ENCODE measurements around the gene ANKRD13A.
A peak's percentile ranks its signal among the peaks of the same experiment; 100 is the strongest.
"Not testable (repeated sequence)": the region's sequence is repeated elsewhere in the genome, so short reads cannot be mapped to it uniquely, and the experiment has no call there.

ANKRD13A gene

GRCh38 chr12:110049034-110049433 is 49.8 kb downstream of the ANKRD13A start:
- DNase-seq, result not testable (repeated sequence)

DNA sequence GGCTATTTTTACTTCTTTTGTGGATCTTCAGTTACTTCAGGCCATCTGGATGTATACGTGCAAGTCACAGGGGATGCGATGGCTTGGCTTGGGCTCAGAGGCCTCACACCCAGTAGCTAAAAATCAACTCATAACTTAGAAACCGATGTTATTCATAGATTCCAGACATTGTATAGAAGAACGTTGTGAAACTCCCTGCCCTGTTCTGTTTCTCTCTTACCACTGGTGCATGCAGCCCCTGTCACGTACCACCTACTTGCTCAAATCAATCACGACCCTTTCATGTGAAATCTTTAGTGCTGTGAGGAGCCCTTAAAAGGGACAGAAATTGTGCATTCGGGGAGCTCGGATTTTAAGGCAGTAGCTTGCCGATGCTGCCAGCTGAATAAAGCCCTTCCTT is 50.4 kb downstream of the ANKRD13A start:
- not testable (repeated sequence) for DNase-seq

DNA sequence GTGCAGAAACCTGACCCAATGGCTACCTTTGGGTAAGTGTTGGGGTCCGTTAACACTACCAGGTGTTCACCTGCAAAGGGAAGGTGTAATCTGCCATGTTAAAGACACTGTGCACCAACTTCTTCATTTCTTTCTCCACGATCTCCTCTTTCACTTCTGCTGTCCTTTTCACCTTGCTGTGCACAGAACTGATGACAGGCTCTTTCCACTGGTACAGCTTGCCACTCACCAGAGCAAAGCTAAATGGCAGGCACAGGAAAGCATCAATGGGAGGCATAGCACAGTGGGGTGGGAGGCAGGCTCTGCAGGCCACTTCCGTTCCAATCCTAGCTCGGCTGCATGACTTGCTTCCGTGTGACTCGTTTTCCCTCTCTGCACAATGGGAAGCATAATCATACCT is 51.7 kb downstream of the ANKRD13A start:
- DNase-seq, result no peak

DNA sequence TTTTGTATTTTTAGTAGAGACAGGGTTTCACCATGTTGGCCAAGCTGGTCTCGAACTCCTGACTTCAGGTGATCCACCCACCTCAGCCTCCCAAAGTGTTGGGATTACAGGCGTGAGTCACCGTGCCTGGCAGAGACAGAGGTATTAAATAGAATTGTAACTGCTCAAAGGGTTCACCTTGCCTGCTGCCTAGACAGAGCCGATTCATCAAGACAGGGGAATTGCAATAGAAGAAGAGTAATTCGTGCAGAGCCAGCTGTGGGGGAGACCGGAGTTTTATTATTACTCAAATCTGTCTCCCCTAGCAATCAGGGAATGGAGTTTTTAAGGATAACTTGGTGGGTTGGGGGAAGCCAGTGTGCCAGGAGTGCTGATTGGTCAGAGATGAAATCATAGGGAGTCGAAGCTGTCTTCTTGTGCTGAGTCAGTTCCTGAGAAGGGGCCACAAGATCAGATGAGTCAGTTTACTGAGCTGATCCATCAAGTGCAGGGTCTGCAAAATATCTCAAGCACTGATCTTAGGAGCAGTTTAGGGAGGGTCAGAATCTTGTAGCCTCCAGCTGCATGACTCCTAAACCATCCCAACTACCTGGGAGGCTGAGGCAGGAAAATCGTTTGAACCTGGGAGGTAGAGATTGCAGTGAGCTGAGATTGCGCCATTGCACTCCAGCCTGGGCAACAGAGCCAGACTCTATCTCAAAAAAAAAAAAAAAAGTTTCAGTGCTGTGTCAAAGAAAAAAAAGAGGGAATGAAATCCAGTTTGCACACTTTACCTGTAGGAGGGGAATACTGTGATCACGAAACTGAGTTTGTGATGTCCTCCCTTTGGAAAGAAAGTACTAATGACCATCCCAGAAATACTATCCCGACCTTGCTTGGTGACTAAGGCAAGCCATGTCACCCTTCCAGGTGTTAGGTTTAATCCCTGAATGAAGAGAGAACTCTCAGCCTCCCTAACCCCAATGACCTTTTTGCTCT is 56.4 kb downstream of the ANKRD13A start:
- DNase-seq, result peak; percentile 21

DNA sequence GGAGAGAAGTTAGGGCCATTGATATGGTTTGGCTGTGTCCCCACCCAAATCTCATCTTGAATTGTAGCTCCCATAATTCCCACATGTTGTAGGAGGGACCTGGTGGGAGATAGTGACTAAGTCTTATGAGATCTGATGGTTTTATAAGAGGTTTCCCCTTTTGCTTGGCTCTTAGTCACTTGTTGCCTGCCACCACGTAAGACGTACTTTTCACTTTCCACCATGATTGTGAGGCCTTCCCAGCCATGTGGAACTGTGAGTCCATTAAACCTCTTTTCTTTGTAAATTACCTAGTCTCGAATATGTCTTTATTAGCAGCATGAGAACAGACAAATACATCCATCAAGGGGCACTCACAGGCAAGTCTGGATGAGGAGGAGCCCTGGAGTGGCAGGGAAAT is 57.4 kb downstream of the ANKRD13A start:
- DNase-seq, result not testable (repeated sequence)

GRCh38 chr12:110058875-110059615 is 59.8 kb downstream of the ANKRD13A start:
- DNase-seq, result no peak

GRCh38 chr12:110059651-110060000 is 60.4 kb downstream of the ANKRD13A start:
- no peak for DNase-seq

DNA sequence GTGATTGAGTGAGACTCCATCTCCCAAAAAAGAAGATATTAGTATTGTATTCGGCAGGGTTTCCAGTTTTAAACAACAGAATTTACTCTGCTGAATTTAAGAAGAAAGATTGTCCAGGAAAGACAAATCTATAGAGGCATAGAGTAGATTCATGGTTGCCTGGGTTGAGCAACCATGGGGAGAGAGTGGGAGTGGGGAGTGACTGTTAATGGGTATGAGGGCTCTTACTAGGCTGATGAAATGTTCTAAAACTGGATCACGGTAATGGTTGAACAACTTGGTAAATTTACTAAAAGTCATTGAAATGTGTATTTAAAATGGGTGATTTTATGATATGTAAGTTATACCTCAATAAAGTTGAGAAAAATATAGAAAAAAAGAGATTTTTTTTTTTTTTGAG is 63.0 kb downstream of the ANKRD13A start:
- DNase-seq, result no peak

DNA sequence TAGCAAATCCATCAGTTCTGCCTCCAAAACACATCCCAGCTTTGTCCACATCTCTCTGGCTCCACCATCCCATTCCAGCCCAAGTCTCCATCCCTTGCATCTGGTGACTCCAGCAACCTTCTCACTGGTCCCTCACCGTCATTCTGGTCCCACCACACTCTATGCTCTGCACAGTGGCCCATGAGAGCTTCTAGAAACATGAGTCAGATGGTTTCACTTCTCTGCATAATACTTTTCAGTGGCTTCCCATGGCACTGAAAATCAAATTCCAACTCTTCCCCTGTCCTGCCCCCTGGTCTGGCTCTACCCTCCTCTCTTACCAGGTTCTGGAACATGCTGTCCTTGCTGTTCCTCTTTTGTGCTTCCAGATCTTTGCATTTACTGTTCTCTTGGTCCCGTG is 66.3 kb downstream of the ANKRD13A start:
- no peak for DNase-seq

- no peak for DNase-seq
Measured at GRCh38 chr12:110067531-110067930, 68.3 kb downstream of the ANKRD13A start.

GRCh38 chr12:110068115-110068514 is 68.9 kb downstream of the ANKRD13A start:
- DNase-seq, result not testable (repeated sequence)

DNA sequence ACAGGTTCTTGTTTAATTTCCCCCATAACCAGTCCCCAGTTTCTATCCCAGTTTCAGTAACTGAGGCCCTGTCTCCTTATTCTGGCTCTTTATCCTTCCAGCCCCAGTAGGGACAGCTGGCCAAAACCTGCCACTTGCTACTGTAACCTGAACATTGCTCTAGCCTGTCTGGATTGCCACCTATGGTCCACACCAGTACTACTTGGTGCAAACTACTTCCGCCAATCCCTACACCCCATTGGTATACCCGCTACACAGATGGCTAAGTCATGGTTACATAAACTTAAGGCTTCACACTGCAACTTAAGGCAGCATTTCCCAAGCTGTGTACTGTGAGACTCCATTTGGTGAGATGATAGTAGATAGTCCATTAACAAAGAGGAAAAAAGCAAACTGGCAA is 69.4 kb downstream of the ANKRD13A start:
- no peak for DNase-seq

GRCh38 chr12:110071504-110071903 is 72.3 kb downstream of the ANKRD13A start:
- DNase-seq, result no peak

DNA sequence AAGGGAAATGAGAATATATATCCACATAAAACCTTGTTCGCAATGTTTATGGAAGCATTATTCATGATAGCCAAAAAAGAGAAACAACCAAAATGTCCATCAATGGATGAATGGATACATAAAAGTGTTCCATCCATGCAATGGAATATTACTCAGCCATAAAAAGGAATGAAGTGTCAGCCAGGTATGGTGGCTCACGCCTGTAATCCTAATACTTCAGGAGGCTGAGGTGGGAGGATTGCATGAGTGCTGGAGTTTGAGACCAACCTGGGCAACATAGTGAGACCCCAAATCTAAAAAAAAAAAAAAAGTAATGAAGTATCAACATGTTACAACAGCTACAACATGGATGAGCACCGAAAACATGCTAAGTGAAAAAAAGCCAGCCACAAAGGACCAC is 72.7 kb downstream of the ANKRD13A start:
- no peak for DNase-seq

DNA sequence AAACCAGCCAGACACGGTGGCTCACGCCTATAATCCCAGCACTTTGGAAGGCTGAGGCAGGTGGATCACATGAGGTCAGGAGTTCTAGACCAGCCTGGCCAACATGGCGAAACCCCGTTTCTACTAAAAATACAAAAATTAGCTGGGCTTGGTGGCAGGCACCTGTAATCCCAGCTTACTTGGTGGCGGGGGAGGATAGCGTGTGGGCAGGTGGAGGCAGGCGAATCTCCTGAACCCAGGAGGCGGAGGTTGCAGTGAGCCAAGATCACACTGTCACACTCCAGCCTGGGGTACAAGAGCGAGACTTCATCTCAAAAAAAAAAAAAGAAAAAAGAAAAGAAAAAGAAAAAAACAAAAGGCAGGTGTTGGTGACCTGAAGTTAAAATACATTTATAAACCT is 73.4 kb downstream of the ANKRD13A start:
- not testable (repeated sequence) for DNase-seq

- DNase-seq, result peak; percentile 34
Measured at GRCh38 chr12:110073049-110073831, 74.0 kb downstream of the ANKRD13A start.

DNA sequence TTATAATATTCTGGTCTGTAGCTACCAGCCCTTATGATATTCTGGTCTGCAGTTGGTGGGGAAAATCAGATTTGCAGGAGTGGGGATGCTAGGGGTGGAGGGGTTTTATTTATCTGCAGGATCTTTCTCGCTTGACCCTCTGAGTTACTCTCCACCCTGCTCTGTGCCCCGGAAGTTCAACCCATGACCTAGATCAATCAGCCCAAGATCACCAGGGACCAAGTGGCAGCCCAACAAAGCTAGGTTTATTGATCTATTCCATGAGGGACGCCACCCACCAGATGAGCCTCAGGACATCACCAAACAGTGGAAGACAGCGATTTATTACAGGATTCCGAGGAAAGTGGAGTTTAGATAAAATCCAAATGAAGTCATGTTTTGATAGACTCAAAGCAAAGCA is 74.9 kb downstream of the ANKRD13A start:
- DNase-seq, result no peak

- no peak for DNase-seq
Measured at GRCh38 chr12:110075880-110076279, 76.7 kb downstream of the ANKRD13A start.

DNA sequence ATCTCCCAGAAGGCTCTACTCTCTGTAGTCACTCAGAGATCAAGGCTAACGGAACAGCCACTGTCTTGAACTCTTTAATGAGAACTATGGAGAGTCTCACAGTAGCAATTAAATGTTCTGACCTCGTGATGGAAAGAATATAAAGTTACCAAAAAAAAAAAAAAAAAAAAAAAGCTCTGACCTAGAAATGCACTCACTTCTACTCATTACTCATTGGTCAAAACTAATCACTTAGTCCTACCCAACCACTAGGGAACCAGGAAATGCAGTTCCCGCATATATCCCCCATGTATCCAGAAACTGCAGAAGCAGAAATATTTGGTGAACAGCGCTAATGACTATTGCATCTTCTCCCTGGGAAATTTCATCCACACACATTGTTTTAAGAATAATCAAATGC is 78.6 kb downstream of the ANKRD13A start:
- no peak for DNase-seq

DNA sequence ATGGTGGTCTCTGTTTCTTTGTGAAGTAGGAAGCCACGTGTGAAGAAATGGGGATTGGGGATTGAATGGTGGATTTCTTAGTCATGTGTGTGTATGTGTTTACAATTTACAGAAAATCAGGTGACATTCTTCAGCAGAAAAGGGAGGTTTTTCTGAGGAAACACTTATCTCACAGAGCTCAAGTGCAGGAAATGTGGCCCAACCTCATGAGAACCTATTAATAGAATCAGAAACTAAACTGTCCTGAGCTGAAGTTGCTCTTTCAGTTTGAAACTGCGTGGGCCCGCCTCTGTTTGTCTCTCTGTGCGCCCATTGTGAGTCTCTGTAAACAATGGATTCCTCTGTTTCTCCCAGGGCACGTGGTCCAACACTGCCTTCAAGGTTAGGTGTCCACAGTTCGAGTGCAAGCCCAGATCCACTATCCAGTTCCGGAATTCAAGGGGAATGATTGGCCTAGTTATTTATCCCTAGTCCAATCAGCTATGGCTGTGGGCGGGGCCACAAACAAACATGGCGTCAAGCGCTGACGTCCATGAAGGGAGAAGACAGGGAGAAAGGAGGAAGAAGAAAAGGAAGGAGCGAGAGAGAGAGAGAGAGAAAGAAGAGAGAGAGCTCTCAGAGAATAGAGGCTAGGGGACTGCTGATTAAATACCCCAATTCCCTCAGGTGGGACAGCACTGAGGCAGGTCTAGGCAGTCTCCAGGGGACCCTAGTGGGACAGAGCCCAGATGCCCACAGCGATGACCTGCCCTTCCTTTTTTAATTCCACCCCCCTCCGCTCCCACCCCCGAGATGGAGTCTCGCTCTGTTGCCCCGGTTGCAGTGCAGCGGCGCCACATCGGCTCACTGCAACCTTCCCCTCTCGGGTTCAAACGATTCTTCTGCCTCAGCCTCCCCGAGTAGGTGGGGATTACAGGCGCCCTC is 80.5 kb downstream of the ANKRD13A start:
- DNase-seq, result peak; percentile 88

GRCh38 chr12:110080410-110080809 is 81.2 kb downstream of the ANKRD13A start:
- DNase-seq, result no peak
